ENCODE results near the gene LAMC3.
"Not testable (repeated sequence)": the region's sequence is repeated elsewhere in the genome, so short reads cannot be mapped to it uniquely, and the experiment has no call there.

Gene LAMC3

DNA sequence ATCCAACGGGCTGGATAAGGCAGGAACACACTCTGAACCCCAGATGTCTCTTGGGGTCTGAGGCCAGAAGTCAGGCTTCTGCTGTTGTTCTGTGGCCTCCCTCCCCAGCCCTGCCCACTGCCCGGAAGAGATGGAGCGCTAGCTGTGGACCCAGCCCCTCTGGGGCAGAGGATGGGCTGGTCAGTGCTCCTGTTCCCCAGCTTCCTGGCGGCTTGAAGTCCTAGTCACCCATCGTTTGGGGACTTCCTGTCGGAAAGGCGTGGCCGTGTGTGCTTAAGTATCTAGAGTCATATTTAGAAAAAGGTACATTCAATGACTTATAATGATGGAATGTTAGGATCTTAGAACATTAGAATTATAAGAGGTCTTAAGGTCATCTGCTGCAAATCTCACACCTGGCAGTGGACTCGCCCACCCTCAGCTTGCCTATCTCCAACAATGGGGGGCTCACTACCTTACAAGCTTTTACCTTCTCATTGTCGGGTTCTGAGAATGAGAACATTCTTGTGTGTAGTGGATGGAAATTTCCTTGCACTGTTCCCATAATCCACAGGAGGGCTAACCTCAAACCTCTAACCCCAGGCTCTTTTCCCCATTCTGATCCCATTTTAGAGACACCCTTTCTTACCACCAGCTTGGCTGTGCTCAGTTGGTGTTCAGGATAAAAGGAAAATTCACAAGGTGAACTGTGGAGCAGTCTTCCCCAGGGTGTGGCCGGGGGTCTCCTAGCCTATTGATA lies 74.0 kb downstream of the LAMC3 start:
- no peak for DNase-seq

DNA sequence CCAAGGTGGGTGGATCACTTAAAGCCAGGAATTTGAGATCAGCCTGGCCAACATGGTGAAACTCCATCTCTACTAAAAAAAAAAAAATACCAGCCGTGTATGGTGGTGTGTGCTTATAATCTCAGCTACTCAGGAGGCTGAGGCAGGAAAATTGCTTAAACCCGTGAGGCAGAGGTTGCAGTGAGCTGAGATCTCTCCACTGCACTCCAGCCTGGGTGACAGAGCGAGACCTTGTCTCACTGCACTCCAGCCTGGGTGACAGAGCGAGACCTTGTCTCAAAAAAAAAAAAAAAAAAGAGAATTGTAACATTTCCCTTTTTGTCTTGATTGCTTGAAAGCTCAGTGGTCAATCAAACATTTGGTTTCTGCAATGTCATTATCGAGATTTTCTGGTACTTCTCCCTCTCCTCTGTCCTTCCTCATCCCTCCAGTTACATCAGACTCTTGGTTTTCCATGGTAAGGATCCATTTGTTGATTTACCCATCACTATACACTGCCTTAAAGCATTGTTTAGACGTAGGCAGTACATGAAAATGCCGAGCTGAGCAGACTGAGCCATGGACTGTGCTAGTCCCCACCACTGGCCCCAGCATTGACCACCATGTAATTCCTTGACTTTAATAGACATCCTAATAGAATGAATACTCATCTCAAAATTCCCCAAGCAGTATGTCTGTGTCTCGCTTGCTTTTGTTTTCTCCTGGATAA lies 75.8 kb downstream of the LAMC3 start:
- DNase-seq: no peak

DNA sequence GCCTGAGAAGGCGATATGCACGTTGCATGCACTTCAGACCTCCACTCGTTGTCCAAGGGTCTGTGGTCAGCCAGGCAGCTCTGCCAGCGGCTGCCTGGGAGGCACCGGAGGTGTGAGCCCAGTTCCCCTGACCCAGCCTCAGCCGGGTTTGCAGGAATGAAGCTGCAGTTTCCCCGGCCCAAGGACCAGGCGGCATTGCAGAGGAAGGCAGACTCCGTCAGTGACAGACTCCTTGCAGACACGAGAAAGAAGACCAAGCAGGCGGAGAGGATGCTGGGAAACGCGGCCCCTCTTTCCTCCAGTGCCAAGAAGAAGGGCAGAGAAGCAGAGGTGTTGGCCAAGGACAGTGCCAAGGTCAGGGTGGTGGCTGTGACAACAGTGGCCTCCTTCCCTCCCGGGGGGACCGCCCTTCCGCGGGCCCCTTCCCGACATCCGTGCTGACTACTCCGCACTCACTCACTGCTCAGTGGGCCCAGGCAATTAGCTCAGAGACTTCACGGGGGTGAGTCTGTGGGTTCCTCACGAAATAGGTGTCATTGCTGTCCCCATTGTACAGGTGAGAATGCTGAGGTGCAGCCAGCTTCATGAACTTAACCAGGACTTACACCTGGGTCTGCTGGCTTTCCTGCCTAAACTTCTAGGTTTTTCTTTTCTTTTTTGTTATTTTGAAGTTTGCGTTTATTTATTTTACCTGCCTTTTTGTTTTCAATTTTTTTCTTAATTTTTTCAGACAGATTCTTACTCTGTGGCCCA lies 76.6 kb downstream of the LAMC3 start:
- no peak for DNase-seq

DNA sequence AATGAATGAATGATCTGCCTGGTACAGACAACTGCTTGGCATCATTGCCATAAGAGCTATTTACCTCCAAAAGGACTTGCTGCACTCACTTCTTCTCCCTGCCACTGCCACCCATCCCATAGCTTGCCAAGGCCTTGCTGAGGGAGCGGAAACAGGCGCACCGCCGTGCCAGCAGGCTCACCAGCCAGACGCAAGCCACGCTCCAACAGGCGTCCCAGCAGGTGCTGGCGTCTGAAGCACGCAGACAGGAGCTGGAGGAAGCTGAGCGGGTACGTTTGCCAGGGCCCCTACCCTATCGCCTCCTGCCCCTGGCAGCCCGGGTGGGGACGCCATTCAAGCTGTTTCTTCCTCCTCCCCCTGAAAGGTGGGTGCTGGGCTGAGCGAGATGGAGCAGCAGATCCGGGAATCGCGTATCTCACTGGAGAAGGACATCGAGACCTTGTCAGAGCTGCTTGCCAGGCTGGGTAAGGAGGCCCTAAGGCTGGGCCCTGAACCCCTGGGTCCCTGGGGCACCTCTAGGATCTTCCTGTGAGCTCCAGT lies 78.5 kb downstream of the LAMC3 start:
- peak in 1 of 14 donors; percentile 10 for DNase-seq

DNA sequence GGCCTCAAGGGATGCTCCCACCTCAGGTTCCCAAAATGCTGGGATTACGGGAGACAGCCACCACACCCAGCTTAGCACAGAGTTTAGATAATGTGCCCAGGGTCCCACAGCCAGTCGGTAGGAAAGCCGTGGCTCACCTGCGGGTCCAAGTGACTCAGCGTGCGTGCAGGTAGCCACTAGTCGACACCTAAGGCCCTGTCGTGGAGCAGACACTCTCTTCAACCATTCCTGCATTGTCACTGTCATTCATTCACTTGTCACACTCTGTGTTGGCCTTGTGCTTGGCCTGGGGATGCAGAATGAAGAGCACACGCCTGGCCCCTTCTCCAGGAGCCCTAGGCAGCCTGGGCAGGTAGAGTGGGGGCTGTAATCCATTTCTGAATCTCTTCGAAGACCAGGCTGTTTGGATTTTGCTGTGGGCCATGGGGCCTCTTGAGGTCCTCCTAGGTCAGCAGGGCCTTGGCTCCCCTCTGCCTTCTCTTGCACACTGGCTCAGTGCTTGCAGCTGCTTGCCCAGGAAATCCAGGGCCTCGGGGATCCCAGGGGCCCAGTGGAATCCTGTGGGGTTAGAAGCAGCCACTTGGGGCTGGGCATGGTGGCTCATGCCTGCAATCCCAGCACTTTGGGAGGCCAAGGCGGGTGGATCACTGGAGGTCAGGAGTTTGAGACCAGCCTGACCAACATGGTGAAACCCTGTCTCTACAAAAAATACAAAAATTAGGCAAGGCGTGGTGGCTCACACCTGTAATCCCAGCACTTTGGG lies 81.2 kb downstream of the LAMC3 start:
- DNase-seq: no peak

DNA sequence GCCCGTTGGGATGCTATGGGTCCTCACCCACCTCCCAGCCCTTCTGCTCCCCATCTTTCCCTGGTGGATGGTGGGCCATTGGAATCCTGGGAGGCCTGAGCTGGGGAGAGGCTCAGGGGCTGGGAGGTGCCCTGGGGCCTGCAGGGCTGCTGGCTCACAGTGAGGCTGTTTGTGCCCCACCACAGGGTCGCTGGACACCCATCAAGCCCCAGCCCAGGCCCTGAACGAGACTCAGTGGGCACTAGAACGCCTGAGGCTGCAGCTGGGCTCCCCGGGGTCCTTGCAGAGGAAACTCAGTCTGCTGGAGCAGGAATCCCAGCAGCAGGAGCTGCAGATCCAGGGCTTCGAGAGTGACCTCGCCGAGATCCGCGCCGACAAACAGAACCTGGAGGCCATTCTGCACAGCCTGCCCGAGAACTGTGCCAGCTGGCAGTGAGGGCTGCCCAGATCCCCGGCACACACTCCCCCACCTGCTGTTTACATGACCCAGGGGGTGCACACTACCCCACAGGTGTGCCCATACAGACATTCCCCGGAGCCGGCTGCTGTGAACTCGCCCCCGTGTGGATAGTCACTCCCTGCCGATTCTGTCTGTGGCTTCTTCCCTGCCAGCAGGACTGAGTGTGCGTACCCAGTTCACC lies 82.5 kb downstream of the LAMC3 start:
- no peak for DNase-seq

DNA sequence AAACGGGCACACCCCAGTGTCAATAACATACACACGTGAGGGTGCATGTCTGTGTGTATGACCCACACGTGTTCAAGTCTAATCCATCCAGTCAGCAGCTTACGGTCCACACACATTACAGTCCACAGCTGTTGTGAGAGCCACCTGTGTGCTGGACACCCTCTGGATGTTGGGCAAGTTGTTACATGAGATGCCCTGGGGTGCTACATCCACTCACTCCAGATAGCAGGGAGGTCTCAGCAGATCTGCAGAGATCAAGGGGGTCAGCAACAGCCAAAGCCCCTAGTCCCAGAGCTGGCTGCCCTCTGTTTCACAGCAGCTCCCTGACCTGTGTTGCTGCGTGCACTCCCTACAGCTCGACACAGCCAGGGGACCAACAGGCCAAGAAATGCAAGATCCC lies 83.1 kb downstream of the LAMC3 start:
- no peak for DNase-seq

DNA sequence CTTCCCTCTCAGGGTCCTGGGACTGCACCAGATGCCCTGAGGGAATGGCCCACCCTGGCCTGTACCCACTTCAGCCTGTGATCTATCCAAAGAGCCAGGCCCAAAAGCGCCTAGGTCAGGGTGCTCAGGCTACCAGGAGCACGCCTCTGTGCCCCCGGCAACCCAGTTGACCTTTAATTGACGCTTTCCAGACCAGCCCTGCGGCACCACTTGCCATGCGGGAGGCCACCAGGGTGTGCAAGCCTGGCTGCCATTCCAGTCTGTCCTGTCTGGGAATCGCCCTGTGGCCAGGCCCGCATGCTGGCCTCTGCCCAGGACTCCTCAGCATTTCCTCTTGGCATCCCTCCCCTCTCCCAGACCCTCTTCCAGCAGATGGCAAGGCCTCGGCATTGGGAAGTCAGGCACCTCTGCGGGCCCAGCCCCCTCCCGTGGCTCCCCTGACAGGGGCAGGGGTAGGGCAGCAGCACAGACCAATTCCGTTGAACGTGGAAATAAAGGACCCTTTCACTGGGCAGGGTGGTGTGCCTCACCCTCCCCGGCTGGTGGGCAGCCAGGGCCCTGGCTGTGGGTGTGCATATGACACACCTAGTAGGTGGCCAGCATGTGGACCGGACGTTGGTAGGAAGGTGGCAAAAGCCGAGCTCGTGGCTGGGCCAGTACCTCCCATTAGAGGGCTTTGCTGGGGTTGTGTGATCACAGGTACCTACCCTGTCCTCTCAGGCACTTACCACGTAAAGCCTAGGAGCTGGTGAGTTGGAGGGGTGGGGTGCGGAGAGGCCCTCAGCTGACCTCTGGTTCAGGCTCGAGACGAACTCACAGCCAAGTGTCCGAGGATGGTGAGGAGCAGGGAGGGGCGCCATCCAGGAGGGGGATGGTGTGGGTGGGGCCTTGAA lies 83.8 kb downstream of the LAMC3 start:
- DNase-seq: no peak

DNA sequence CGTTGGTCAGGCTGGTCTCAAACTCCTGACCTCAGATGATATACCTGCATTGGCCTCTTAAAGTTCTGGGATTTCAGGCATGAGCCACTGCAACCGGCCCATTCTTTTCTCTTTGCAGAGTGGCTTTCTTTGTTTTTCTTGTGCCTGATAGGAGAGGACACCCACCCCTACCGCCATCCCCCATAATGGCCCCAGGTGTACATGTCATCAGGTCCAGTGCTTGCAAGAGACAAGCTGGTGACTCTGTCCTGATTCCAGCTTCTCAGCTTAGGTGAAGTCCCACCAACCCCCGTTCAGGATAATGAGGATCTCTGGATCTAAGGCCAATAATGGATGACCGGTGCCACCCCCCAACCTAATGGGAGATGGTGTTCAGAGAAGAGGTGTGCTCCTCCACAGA lies 85.0 kb downstream of the LAMC3 start:
- no peak for DNase-seq

DNA sequence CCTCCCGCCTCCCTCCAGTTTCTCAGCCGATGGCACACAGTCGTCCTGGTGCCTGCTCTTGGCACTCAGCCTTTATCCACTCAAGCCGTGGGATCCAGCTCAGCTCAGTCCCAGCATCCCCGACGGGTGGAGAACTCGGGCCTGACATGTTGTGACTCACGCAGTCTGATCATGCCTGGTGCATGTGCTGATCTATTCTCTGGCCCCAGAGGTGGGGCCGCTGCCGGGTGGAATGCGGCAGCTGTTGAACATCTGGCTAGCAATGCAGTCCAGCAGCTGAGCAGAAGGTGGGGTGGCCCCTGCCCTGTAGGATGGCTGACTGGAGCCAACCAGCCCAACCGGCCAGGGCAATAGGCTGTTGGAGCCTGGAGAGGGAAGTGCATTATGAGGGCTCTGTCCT lies 85.6 kb downstream of the LAMC3 start:
- DNase-seq: peak in 1 of 14 donors; percentile 41

DNA sequence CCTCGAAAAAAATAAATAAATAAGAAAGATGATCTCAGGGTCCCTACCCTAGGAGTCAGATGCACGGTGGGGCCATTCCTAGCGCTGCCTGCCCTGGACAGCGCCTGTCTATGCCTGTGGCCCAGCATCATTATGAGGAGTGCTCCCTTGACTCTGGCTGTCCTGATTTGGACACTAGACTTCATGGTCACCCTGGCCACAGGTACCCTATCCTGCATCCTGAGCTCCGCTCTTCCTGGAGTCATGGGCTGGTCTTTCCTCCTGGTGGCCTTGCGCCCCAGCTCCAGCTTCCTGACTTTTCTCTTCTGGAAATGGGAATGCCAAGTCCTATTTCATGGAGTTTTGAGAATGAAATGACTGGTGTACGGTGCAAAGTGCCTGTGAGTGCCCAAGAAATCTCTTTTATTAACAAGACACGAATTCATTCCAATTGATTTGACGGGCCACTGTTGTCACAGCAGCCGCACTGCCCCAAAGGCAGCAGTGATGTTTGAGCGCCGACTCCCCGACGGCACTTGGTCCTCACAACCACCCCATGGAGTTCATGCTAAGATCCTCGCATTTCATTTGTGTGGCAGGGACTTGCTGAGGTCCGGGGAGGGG lies 86.8 kb downstream of the LAMC3 start:
- peak in 1 of 14 donors; percentile 37 for DNase-seq

DNA sequence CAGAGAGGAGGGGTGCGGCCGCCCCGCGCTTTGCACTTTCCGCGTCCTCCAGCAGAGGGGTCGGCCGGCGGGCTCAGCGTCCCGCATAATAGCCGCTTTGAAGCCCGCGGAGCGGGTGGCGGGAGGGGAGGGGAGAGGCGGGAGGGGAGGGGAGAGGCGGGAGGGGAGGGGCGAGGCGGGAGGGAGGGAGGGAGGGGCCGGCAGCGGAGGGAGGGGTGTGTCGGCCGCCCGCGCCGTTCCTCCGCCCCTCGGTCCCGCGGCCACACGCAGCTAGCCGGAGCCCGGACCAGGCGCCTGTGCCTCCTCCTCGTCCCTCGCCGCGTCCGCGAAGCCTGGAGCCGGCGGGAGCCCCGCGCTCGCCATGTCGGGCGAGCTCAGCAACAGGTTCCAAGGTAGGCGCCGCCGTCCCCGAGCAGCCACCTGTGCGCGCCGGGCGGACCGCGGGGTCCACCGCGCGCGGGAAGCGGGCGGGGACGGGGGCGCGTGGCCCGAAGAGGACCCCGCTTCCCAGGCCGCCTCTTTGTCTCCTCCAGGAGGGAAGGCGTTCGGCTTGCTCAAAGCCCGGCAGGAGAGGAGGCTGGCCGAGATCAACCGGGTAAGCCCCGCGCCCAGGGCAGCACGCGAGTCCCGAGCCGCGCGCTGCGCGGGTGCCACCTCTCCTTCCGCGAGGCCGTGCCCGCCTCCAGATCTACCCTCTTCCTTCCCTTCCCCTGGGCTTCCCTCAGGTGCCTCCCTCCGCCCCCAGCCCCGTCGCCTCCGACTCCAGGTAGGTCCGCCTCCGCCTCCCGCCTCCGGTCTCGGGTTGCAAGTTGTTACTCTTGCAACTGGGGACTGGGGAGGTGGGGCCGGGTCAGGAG lies 87.5 kb downstream of the LAMC3 start, which contains the start of gene AIF1L:
TSS of gene AIF1L (plus strand) at position 263 of the 857 bp plus-strand sequence. CDS start at position 362, 99 bp downstream.
- peak in 10 of 14 donors; percentile 22 to 76 (median 44) for DNase-seq

DNA sequence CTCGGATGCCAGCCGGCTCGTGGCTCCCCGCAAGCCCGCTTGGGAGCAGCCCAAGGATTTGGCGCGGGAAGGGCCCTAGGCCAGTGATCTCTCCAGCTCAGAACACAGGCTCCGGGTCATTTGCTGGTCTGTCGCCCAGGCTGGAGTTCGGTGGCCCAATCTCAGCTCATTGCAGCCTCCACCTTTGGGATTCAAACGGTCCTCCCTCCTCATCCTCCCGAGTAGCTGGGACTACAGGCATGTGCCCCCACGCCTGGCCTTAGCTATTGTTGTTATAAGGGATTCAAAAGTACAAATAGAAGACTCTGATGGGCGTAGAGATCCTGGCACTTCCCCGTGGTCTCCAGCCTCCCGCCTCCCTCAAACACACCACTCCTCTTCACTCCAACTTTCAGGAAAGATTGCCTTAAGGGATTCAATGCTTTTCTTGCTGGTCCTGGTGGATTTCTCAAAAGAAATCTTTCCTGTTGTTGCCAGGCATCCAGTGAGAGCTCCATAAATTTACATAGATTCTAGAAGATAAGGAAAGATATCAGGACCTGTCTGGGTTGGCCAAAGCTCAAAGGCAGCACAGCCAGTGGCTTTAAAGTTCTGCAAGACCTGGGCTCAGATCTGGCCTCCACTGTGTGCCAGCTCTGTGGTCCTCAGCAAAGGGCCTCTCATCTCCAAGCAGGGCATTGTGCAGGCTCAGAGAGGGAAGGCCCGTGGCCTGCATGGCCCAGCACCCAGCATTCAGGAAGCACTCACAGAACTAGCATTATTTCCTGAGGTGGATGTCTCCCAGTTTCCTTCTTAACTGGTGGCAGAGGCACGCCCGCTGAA lies 88.4 kb downstream of the LAMC3 start:
- DNase-seq: peak in 4 of 14 donors; percentile 19 to 34 (median 26)

DNA sequence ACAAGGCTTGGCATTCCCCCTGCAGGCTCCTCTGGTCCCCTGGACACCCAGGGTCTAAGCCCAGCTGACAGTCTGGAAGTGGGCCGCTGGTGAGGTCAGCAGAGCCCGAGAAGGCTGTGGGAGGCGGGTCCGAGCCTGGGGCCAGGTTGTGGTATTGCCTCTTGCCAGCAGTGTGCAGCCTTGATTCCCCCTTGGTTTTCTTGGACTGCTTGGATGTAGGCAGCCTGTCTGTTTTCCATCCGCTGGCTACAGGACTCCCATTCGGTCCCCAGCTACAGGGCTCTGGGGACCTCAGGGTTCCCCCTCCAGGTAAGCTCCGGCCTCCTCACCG lies 88.9 kb downstream of the LAMC3 start:
- peak in 5 of 14 donors; percentile 12 to 54 (median 31) for DNase-seq

DNA sequence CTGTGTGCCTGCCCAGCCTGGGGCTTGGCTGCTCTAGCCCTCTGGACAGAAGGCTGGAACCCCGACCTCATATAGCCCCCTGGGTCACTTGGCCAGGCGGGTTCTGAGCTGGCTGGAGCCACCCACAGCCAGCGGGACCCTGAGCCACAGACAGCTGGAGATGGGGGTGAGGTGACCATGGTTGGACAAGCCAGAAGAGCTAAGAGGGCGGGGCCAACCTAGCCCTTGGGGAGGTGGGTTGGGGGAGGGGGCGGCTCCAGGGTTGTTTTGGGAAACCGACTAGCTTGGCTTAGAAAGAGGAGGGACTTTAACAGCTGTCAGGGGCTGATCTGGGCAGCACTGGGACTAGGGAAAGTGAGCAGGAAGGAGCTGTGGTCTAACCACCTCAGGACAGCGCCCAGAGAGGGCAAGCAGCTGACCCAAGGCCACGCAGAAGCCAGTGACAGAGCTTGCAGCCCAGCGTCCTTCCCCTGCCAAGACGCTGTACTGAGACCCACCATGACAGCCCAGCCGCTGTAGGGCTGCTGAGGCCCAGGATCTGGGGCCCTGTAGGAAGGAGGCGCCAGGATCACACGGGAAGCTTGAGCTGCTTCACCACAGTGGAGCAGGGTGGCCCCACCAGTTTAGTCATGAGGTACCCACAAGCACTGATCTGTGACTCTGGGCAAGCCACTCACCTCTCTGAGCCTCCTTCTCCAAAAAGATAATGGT lies 89.6 kb downstream of the LAMC3 start:
- no peak for DNase-seq

DNA sequence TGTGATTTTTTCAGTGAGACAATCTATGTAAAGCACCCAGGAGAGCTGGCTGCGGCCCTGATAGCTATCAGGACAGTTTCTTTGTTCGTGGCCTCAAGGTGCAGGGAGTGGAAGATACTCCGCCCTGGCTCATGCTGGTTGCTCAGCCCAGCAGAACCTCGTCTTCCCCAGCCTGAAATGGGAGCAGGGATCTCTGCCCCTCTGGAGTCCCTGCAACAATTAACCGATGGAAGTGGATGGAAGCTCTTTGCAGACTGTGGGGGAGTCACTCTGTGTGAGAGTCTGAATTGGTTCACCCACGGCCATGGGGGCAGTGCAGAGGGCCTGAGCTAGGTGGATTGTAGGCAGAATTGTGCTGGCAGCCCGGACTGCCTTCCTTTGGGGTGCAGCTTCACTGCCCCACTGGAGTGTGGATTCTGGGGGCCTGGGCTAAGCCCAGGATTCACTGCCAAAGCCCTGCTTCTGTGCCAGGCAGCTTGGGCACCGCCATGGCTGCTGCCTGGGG lies 90.2 kb downstream of the LAMC3 start:
- peak in 1 of 14 donors; percentile 31 for DNase-seq

DNA sequence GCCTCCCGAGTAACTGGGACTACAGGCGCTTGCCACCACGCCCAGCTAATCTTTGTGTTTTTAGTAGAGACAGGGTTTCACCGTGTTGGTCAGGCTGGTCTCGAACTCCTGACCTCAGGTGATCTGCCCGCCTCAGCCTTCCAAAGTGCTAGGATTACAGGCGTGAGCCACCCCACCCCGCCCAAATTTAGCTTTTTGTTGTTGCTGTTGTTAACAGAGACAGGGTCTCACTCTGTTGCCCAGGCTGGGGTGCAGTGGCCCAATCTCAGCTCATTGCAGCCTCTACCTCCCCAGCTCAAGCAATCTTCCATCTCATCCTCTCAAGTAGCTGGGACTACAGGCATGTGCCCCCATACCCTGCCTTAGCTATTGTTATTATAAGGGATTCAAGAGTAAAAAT lies 90.9 kb downstream of the LAMC3 start:
- DNase-seq: not testable (repeated sequence)

All from C1 segment of cervical spinal cord (tissue), 14 donors.